Fibroblast of skin of left biceps (primary cell): Measurements from ENCODE around the gene PDGFD.

Source experiments
- DNase-seq, 2 experiments: peaks; one replicate each; pipeline ENCODE4 v3.0.0-alpha.2; 2013; ENCODE audit warnings: low read depth in 2 of 2

PDGFD gene

DNA sequence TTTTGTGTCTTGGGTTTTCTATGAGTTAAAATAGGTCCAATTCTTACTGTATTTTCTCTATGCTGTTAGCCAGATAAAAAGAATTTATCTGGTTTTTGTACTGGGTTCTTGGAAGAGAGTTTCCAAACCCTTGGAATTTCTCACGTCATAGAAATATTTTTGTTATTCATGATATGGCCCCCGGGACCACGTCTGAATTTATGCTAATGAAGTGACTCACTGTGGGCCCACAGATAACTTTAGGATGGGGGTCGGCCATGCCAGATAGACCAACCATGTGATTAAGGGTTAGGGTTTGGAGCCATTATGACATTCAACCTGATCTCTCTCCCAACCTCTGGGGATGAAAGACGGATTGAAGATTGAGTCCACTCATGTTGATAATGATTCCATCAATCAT, 163.1 kb downstream of the PDGFD start:
- peak; percentile 93 to 94 for DNase-seq

DNA sequence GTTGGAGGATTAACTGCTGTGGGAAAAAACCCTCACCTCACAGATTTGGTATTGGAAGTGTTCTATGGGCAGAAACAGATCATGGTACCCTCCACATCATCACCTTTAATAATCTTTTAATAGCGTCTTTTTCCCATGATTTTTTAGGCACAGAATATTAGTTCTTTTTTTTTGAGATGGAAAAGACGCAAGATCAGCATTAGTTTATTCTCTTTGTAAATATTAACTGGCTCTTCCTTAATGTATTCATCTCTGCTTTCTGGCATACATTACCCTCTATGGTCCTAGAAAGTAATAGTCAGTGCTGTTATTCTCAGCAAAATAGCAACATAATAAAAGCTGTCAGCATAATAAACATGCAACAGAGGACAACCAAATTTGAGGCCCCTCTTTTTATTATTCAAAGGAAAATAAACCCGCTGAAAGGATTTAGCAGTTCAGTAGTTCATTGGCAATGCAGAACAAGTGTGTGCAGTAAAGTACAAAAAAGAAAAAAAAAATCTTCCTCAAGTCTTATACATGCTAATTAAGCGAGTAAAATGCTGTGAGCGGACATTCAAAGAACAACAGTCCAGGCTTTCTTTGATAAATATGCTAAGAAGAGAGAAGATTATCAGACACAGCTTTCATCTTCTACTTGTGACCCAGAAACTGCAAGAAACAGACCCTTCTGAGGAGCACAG, 165.0 kb downstream of the PDGFD start:
- no peak for DNase-seq

DNA sequence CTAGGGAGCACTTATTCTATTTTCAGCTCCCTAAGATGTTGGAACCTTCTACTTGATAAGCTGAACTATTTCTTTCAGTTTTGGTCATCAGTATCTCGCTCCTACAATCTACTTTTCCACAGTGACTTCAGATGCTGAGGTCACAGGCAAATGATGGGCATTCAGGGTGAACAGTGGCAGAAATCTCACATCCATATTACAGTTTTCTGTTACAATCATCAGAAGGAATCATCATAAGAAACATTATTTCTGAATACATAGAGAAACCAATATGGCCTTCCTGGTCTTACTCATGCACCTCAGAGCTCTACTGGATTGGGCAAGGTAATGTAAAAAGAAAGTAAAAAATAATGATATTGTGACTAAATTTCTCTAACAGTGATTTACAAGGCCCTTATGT, 166.9 kb downstream of the PDGFD start:
- no peak for DNase-seq

DNA sequence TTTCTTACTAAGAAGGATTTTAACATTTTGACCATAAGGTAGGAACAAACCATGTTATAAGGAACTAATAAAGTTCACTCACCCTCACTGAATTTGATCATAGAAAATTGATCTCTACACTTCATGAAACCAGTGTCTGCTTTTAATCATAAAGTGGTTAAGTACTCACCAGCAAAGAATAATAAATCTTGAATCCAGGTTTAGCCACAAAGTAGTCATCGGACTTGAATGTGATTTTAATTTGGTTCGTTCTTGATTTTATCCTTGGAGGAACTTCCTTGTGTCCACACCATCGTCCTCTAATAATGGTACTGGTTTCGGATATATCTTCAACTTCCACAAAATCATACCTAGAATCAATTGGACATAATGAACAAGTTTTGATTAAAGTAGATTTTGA, 168.1 kb downstream of the PDGFD start:
- peak in 1 of 2 experiments; percentile 64 for DNase-seq

DNA sequence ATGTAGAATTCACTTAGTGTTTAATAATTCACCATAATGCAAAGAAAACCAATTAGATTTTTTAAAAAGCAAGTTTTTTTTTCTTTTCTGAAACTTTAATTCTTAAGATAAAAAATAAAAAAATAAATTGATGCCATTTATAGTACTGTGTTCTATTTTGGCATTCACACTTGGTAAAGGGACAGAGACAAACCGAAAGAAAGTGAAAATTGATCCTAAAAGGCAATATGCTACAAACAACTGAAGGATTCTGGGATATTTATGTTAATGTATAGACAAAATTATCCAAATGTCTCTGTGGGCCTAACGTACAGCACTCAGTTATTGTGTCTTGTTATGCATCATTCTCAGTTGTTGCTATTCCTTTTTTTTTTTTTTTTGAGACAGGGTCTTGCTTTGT, 169.4 kb downstream of the PDGFD start:
- no peak for DNase-seq

DNA sequence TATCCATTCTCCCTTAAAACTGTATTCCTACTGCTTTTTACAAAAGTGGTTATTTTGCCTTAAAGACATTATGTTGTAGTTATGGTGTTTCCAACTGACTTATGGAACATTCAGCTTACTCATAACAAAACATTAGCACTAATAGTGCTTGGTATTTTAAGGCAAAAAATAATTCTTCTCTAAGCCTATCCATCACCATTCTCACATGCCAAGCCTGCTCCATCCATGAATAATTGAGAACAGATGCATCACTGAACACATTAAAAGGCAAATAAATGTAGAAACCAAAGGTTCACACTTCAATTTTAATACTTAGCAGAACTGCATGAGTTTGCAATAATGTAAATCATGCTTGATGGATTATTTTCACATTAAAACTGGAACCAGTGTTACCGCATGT, 169.9 kb downstream of the PDGFD start:
- DNase-seq, result peak; percentile 87 to 89

DNA sequence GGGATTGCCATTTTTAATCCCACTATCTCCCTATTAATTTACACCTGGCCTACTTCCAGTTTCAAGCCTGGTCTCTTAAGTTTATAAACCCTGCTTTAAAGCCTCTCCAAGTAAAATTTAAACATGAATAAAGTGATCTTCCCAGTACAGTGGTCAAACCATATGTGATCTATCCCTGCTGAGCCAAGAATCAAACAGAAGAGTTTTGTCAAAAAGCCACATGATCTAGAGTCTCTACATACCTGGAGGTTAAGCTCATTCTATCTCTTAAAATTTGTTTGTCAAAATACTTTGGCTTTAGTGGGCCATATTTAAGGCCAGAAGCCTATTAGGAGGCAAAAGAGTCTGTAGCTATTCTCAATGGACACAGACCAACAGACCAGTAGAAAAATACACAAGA, 170.4 kb downstream of the PDGFD start:
- DNase-seq, result peak in 1 of 2 experiments; percentile 50

DNA sequence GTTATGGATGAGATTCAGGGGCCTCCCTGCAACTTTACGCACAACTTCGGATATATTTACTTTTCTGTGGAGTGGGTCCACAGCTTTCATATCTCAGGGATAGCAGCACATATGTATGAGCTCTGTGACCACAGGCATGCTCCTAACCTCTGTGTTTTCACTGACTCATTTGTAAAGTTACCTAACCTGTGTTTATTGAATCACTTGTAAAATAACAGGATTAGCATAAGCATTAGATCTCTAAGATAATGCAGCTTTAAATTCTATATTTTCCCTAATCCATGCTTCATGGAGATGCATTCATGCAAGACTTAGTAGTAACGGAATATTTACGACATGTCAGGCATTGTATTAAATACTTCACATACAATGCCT, 175.4 kb downstream of the PDGFD start:
- no peak for DNase-seq

DNA sequence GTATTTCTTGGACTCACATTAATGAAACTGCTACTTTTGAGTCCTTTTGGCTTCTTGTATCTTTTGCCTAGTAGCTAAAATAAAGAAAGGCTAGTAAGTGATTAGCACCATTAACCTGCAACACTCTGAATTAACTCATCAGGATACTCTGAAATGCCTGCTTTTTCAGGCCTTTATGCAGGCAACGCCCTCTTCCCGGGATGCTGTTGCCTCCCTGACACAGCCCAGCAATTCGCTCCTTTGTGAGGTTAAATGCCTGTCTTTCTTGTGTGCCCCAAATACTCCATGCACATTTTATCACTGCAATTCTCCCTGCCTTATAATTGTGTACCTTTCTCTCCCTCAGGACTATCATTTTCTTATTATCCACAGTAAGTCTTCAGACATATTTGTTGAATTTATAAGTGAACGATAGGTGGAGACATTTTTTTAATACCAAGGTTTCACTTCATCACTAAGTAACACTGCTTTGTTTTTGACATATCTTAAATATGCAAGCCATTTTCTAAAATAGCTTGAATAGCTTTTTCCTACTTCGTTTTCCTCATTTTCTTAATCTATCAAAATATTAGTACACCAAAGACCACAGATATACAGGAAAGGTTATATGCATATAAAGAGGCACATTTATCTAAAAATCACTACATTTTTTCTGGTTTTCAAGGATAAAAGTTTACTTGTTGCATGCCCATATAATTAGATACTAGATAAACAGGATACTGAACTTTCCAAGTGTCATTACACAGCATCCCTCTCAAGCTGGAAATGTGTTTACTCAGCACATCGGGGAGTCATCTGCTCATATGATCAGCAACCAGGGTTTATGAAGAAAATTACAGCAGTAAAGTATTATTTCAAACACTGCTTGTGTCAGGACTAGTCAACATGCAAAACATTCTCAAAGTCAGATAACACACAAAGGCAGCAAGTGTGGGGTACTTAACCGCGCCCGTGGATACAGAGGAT, 176.0 kb downstream of the PDGFD start:
- no peak for DNase-seq

DNA sequence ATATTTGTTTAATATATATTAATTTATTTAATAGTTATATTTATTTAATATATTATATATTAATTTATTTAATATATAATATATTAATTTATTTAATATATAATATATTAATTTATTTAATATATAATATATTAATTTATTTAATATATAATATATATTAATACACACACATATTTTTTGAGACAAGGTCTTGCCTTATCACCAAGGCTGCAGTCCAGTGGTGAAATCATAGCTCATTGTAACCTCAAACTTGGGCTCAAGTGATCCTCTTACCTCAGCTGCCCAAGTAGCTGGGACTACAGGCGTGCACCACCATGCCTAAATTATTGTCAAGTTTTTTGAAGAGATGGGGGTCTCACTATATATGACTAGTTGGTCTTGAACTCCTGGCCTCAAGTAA, 178.9 kb downstream of the PDGFD start:
- no peak for DNase-seq

DNA sequence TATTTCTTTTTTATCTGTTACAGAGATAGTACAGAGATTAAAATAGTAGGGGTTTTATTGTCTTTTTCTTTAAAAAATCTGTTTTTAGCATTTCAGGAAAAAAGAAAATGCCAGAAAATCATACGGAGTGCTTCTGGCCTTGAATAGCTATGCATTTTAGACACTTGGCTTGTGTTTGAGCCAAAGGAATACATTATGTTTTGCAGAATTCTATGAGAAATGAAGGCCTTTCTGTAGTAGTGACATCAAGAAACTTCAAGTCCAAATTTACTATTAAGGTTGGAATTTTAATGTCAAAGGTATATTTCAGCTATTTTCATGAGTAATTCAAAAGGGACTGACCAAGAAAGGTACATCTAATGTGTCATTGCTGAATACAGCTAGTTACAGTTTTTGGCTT, 183.8 kb downstream of the PDGFD start:
- no peak for DNase-seq

DNA sequence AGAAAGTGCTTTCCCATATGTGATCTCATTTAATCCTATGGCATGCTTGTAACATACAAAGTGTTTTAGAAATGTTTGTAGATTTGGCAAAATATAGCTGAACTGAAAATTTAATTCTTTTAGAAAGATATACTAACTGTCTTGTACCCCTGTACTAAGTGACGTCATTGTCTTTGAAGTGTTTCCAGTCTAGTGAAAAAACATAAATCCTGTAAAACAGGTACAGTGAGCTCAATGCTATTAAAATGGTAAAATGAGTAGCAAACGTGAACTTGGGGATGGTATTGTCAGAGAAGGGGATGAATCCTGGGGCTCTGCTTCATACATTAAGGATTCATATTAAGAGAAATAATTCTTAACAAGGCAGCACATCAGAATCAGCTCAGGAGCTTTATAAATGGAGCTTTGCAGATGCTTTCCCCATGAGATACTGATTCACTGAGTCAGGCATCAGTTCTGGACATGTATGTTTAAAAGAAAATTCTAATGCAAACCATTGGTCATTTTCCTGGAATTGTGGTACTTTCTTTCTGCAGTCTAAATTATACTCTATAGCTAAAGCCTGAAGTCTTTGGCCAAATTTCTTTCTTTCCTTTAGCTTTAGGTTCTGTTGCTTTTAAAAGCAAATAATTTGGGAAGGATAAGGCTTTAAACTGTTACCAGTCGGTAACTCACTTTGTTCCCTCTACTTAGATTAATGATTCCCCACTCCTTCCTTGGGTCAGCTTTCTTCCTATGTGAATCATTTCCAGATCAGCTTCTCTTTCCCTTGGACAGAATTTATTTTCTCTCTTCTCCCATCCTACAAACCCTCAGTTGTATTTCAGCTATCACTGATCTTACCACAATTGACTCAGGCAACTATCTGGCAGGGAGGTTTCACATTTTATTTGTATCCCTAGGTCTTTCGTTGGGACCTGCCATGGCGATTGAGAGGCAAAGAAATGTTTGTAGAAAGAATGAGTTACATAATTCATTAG, 185.0 kb downstream of the PDGFD start:
- no peak for DNase-seq

DNA sequence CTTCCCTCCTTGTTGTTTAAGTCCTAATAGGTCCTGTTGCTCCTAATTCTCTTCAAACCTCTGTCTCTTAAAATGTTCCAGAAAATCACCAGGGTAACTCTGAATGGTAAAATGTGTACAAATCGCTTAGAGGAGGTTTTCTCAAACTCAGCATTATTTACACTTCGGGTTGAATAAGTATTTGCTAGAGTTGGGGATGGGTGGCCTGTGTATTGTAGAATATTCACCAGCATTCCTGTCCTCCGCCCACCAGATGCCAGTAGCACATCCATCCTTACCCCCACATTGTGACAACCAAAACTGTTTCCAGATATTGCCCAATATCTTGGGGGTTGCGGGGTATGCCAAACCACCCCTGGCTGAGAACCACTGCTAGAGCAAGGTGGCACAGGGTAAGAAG, 191.9 kb downstream of the PDGFD start:
- no peak for DNase-seq

DNA sequence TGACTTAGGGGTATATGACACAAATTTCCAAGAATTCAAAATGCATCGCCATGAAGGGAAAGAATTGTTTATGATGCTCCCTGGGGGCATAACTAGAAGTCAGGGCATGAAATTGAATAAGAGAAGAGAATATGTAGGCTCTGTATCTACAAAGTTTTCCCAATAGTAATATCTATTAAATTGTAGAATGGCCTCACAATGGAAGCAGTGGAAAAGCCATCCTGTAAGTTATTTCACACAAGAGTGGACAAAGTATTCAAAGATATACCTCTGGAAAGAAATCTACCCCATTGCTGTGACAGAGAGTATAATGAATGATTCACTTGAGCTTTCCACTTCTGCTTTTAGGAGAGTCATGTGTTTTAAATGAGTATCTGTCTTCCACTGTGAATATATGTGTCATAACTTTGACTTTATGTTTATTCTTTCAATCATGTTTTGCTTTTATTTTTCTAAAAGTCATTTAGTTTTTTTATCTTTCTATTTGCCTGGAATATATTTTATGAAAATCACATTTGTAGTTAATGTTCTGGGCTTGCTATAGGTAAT, 193.2 kb downstream of the PDGFD start:
- no peak for DNase-seq

DNA sequence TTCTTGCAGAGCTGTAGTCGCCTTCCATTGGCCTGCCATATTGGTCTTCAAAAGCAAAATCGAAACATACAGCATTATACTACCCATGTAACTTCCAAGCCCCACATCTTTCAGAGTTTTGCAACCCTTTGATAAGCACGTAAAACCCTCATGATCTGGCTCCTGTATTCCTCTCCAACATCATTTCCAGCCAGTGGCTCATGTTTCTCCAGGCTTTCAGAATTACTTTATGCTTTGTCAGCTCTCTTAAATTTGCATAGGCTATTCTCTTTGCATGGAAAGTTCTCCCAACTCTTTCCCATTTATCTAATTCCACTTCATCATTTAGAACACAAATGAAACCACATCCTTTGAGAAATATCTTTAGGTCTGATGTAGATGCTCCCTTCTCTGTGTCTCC, 195.3 kb downstream of the PDGFD start:
- DNase-seq, result no peak

DNA sequence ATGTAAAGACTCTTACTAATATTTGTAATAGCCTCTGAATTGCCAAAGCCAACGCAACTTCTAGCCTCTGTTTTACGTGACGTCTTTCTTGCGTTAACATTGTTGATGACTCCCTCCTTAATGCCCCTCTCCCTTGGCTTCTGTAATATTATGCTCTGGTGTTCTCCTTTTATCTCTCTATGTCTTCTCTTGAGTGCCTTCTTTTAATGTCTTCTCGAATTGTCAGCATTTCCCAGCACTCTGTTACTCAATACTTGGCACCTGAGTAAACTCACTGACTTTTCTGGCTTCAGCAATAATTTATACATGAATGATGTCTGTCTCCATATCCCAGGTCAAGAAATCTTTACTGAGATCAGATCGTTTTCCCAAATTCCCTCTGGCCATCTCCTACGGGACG, 196.0 kb downstream of the PDGFD start:
- DNase-seq, result no peak

DNA sequence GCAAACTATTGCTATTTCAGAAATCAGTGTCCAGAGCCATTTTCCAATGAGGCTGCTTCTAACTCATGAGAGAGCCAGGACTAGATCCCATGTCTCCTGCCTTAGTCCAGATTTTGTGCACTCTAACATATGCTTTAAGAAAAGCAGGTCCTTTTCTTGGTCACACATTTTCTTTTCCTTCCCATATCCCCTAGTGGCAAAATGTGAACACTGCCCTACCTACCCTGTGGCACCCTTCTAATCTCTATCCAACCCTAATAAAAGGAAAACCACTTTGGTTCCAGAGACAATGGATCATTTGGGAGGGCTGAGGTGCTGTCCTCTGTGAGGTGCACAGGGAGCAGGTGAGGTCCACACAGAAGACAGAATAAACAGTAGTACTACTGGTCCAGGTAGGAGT, 199.6 kb downstream of the PDGFD start:
- no peak for DNase-seq

DNA sequence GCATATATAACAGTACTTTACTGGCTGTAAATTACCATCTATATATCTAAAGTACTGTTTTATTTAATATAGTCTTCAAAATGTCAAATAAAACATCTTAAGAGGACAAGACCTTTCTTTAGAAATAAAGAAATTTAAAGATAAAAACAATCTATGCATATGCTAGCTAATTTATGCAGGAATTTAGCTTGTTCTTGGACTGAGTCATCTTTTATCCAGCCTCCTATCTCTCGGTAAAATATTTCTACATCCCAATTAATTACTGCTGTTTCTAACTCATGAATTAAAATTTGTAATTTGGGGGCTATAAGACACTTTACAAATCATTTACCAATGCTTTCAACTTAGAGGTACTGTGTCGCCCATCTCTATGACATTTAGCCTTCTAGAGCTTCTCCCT, 200.3 kb downstream of the PDGFD start:
- no peak for DNase-seq

DNA sequence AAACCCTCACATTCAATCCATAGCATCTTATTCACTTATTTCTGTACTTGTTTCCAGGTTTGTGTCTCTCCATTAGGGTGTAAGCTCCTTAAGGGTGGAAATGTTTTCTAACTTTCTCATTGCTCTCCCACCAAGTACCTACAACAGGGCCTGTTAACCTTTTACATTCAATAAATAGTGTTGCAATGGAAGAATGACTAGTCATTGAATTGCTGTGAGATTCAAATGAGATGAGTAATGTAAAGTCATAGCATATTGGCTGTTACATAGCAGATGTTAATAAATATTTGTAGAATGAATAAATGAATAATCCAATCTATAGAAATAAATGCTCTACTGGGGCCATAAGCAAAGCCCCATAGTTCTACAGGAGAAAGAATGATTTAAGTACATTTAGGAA, 202.9 kb downstream of the PDGFD start:
- peak; percentile 82 to 84 for DNase-seq

DNA sequence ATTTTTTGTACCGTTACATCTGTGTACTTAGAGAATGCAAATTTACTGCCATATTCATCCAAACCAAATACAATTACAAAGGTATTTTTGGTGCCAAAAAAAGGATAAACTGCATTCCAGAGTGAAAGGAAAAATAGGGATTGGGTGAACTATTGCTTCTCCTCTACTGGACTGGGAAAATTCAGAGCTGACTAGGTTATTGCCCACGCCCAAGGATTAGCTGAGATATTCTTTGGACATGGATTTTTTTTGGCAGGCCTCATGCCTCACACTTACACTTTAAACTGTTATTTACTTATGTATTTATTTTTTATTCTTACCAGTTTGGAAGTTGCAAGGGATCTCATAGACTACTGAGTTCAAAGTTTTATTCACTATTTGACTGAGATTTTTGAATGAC, 203.8 kb downstream of the PDGFD start:
- no peak for DNase-seq

DNA sequence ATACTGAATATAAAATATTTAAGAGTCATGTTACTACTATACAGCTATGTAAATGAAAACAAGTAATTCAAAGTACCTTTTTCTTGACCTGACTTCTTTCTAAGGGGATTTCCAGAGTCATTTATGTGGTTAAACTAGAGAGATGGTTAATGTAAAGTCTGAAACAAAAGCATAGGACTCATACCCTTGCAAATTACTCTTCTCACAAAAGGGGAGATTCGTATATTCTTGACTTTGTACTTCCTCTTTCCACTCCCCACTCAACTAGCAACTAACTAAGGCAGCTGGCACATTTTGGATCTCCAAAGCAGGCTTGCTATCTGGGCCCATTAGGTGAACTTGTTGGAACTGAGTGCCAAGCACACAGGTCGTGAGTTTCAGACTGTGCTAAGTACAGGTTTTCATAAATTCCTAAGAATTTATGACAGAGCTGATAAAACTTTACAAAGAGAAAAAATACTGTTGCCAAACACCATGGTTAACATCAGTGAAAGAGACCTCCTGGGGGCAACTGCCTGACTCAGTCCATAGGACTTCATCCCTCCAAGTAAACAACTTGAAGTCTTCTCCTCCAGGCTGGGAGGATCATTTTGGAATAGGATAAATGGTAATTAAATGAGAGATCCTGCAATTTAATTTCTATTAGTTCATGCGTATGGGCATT, 204.5 kb downstream of the PDGFD start:
- DNase-seq, result peak; percentile 56 to 57
